Stimulated activated naive CD8-positive, alpha-beta T cell treated with anti-CD3 and anti-CD28 coated beads, Interleukin-15, amount 100 ng/mL, for 72 hours (primary cell): Measurements from ENCODE around the gene MASP2.
"Not testable (repeated sequence)": the region's sequence is repeated elsewhere in the genome, so short reads cannot be mapped to it uniquely, and the experiment has no call there.

ENCODE experiments used
- ATAC-seq: fragments of 150-1000 bp; cut with Tn5 transposase; 2 replicates; pipeline ENCODE4 v1.10.0; 2021; ENCODE audit warnings: mild to moderate bottlenecking, moderate library complexity
- DNase-seq, 2 donors: peaks; one replicate each; pipeline ENCODE4 v3.0.0; 2021 to 2022
- H3K27ac Mint-ChIP-seq, 2 donors: one replicate each; pipeline ENCODE4 v1.8.0; 2022; ENCODE audit warnings: mild to moderate bottlenecking in 2 of 2, mixed read lengths in 2 of 2, moderate library complexity in 2 of 2
- H3K27me3 Mint-ChIP-seq: one replicate; pipeline ENCODE4 v1.8.0; 2022; ENCODE audit warnings: mixed read lengths
- H3K4me1 Mint-ChIP-seq: one replicate; pipeline ENCODE4 v1.8.0; 2022; ENCODE audit warnings: mild to moderate bottlenecking, mixed read lengths
- H3K4me3 Mint-ChIP-seq, 2 donors: one replicate each; pipeline ENCODE4 v1.8.0; 2022; ENCODE audit warnings: mild to moderate bottlenecking in 2 of 2, mixed read lengths in 2 of 2, moderate library complexity in 1 of 2
- H3K9me3 Mint-ChIP-seq, 2 donors: one replicate each; pipeline ENCODE4 v1.8.0; 2022; ENCODE audit warnings: mixed read lengths in 2 of 2

The MASP2 gene

GRCh38 chr1:11046625-11047365 is at the start of gene MASP2:
MASP2 (minus strand) TSS chr1:11047239; CDS start chr1:11047207, 32 bp downstream.
- no peak for ATAC-seq
- Mint-ChIP-seq H3K4me3 (no peak within 1 kb of the TSS), H3K27me3 (no peaks in the 10 kb centered on the region), H3K9me3 (no peaks in the 10 kb centered on the region), H3K27ac (no peak within 1 kb of the TSS), H3K4me1 (no peaks in the 10 kb centered on the region)
- no peak for DNase-seq

DNA sequence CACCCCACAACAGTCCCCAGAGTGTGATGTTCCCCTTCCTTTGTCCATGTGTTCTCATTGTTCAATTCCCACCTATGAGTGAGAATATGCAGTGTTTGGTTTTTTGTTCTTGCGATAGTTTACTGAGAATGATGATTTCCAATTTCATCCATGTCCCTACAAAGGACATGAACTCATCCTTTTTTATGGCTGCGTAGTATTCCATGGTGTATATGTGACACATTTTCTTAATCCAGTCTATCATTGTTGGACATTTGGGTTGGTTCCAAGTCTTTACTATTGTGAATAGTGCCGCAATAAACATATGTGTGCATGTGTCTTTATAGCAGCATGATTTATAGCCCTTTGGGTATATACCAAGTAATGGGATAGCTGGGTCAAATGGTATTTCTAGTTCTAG is 36.7 kb upstream of the MASP2 start:
- H3K9me3 Mint-ChIP-seq, H3K4me3 Mint-ChIP-seq, H3K4me1 Mint-ChIP-seq, H3K27ac Mint-ChIP-seq, DNase-seq, ATAC-seq, H3K27me3 Mint-ChIP-seq: not testable (repeated sequence)

- no peaks in the 10 kb centered on the region for H3K27me3 Mint-ChIP-seq
- DNase-seq: no peak
- H3K4me1 Mint-ChIP-seq: no peaks in the 10 kb centered on the region
- no peaks in the 10 kb centered on the region for H3K9me3 Mint-ChIP-seq
- H3K4me3 Mint-ChIP-seq: no peak overlapping the region
- no peak for ATAC-seq
- peak overlapping the region in 1 of 2 donors; percentile 30 for H3K27ac Mint-ChIP-seq
These were observed 33.9 kb upstream of the MASP2 start for GRCh38 chr1:11080931-11081330.

GRCh38 chr1:11078631-11079030 is 31.6 kb upstream of the MASP2 start:
- no peaks in the 10 kb centered on the region for H3K4me1 Mint-ChIP-seq
- H3K9me3 Mint-ChIP-seq: no peaks in the 10 kb centered on the region
- H3K4me3 Mint-ChIP-seq: no peak overlapping the region
- no peak for ATAC-seq
- H3K27ac Mint-ChIP-seq: peak overlapping the region in 1 of 2 donors; percentile 93
- H3K27me3 Mint-ChIP-seq: no peaks in the 10 kb centered on the region
- no peak for DNase-seq

- not testable (repeated sequence) for H3K27me3 Mint-ChIP-seq, H3K27ac Mint-ChIP-seq, H3K9me3 Mint-ChIP-seq, DNase-seq, H3K4me3 Mint-ChIP-seq
- peaks cover 34% of the 10 kb centered on the region for H3K4me1 Mint-ChIP-seq
- peak; percentile 78 for ATAC-seq
These were observed 26.4 kb upstream of the MASP2 start for GRCh38 chr1:11073398-11073797.

- H3K9me3 Mint-ChIP-seq: no peaks in the 10 kb centered on the region
- peaks cover 38% of the 10 kb centered on the region for H3K4me1 Mint-ChIP-seq
- no peak for ATAC-seq
- H3K27me3 Mint-ChIP-seq: no peaks in the 10 kb centered on the region
- H3K4me3 Mint-ChIP-seq: no peak overlapping the region
- H3K27ac Mint-ChIP-seq: peak overlapping the region in 1 of 2 donors; percentile 88
- DNase-seq: no peak
These were observed 25.3 kb upstream of the MASP2 start for GRCh38 chr1:11072216-11072917.

DNA sequence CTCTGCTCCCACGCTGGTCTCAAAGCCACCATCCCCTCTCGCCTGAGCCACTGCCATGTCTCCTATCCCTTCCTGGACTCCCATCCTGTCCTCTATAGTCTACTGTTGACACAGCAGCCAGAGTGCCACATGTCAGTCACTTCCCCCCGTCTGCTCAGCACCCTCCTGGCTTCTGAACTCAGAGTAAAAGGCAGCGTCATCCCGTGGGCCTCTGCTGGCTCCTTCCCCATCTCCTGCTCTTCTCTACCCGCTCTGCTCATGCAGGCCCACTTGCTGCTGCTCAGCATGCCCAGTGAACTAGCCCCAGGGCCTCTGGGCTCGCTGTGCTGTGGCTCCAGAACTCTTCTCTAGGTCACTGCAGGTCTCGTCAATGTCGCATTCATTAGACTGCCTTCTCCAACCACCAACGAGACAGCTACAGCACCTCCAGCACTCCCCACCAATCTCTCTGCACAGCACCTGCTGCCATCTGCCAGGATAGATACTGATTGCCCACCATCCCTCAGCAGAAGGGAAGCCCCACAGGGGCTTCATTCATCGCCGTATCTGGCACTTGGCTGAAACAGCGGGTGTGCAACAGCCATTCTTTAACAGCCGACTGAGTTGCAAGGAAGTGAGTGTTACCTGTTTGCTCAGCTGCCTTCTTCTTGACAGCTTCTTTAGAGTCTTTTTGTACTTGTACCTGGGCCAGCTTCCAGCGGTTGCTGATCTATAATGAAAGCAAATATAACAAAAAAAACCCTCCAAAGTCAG is 24.6 kb upstream of the MASP2 start:
- Mint-ChIP-seq H3K27me3 (no peaks in the 10 kb centered on the region), H3K27ac (peak overlapping the region; percentile 44 to 61), H3K4me1 (peaks cover 38% of the 10 kb centered on the region), H3K4me3 (no peak overlapping the region), H3K9me3 (no peaks in the 10 kb centered on the region)
- DNase-seq (no peak), ATAC-seq (no peak)

GRCh38 chr1:11070876-11071275 is 23.8 kb upstream of the MASP2 start:
- peaks cover 38% of the 10 kb centered on the region for H3K4me1 Mint-ChIP-seq
- no peak for ATAC-seq
- no peak for DNase-seq
- H3K9me3 Mint-ChIP-seq: no peaks in the 10 kb centered on the region
- peak overlapping the region in 1 of 2 donors; percentile 44 for H3K27ac Mint-ChIP-seq
- no peak overlapping the region for H3K4me3 Mint-ChIP-seq
- no peaks in the 10 kb centered on the region for H3K27me3 Mint-ChIP-seq

GRCh38 chr1:11068600-11069473 is 21.8 kb upstream of the MASP2 start:
- peak overlapping the region; percentile 86 to 87 for H3K27ac Mint-ChIP-seq
- ATAC-seq: no peak
- H3K9me3 Mint-ChIP-seq: no peaks in the 10 kb centered on the region
- no peak for DNase-seq
- peaks cover 41% of the 10 kb centered on the region for H3K4me1 Mint-ChIP-seq
- H3K4me3 Mint-ChIP-seq: no peak overlapping the region
- no peaks in the 10 kb centered on the region for H3K27me3 Mint-ChIP-seq

GRCh38 chr1:11067716-11068599 is 20.9 kb upstream of the MASP2 start:
- Mint-ChIP-seq H3K4me3 (no peak overlapping the region), H3K27me3 (no peaks in the 10 kb centered on the region), H3K9me3 (no peaks in the 10 kb centered on the region), H3K4me1 (peaks cover 50% of the 10 kb centered on the region), H3K27ac (peak overlapping the region in 1 of 2 donors; percentile 87)
- no peak for DNase-seq
- no peak for ATAC-seq

GRCh38 chr1:11065796-11066195 is 18.8 kb upstream of the MASP2 start:
- Mint-ChIP-seq H3K9me3 (no peaks in the 10 kb centered on the region), H3K4me3 (no peak overlapping the region), H3K27ac (no peak overlapping the region), H3K27me3 (no peaks in the 10 kb centered on the region), H3K4me1 (peaks cover 60% of the 10 kb centered on the region)
- no peak for ATAC-seq
- DNase-seq: no peak

DNA sequence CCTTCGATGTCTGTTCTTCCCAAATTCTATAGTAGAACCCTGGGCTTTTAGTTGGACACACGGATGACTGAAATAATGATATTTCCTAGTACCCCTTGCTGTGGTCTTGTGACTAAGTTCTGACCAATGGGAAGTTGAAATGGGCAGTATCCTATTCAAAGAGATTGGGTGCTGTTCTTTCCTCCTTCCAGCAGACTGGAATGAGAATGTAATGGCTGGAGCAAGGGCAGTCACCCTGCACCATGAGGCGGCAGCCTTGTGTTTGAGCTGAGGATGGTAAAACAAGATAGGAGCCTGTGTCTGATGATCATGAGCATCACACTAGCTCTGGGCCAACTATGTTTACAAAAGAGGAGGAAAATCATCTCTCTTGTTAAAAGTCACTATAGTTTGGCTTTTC is 17.9 kb upstream of the MASP2 start:
- Mint-ChIP-seq H3K4me1 (peaks cover 54% of the 10 kb centered on the region), H3K27ac (no peak overlapping the region), H3K9me3 (no peaks in the 10 kb centered on the region), H3K4me3 (no peak overlapping the region), H3K27me3 (no peaks in the 10 kb centered on the region)
- no peak for ATAC-seq
- no peak for DNase-seq

DNA sequence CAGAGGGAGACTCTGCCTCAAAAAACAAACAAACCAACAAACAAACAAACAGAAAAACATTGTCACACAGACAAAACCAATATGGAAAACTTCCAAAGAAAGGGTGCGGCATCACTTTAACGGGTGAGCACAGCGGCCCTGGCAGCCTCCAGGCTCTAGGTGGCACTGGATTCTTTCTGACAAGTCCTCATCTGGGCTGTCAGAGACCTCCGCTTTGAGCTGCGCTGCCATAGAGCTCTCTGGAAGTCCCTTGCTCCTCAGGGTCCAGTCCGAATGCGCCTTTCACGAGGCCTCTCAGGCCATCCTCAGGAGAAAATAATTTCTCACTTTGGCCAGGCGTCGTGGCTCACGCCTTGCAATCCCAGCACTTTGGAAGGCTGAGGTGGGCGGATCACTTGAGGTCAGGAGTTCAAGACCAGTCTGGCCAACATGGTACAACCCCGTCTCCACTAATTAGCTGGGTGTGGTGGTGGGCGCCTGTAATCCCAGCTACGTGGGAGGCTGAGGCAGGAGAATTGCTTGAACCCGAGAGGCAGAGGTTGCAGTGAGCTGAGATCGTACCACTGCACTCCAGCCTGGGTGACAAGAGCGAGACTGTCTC is 17.0 kb upstream of the MASP2 start:
- H3K27me3 Mint-ChIP-seq: not testable (repeated sequence)

GRCh38 chr1:11062965-11063401 is 15.9 kb upstream of the MASP2 start:
- peak overlapping the region; percentile 53 to 58 for H3K4me3 Mint-ChIP-seq
- no peaks in the 10 kb centered on the region for H3K9me3 Mint-ChIP-seq
- no peaks in the 10 kb centered on the region for H3K27me3 Mint-ChIP-seq
- DNase-seq (peak; percentile 58 to 77), ATAC-seq (peak; percentile 56)
- H3K27ac Mint-ChIP-seq: peak overlapping the region; percentile 43 to 71
- H3K4me1 Mint-ChIP-seq: peaks cover 49% of the 10 kb centered on the region

More for the DNA sequence above, 17.0 kb upstream of the MASP2 start:
- H3K4me3 Mint-ChIP-seq, DNase-seq, ATAC-seq, H3K27ac Mint-ChIP-seq, H3K9me3 Mint-ChIP-seq: not testable (repeated sequence)
- H3K4me1 Mint-ChIP-seq: peaks cover 48% of the 10 kb centered on the region
